Mesenchymal stem cell (in vitro differentiated cells and primary cell): ENCODE results near the gene ZBED1.

Source experiments
- DNase-seq: peaks from one replicate; pipeline ENCODE4 v3.0.0-alpha.2; 2013
- H2AFZ ChIP-seq: one replicate; pipeline ENCODE4 v1.6.1; 2013; ENCODE audit warnings: low read depth, mild to moderate bottlenecking, control low read depth, inconsistent platforms, low read length, moderate library complexity
- H2AK5ac ChIP-seq: 2 replicates; pipeline ENCODE4 v1.6.1; 2013; ENCODE audit warnings: low read length, moderate library complexity, mild to moderate bottlenecking, inconsistent platforms; ENCODE audit not compliant: severe bottlenecking
- H2BK120ac ChIP-seq: one replicate; pipeline ENCODE4 v1.6.1; 2013; ENCODE audit warnings: low read depth, mild to moderate bottlenecking, inconsistent platforms, low read length, moderate library complexity
- H2BK12ac ChIP-seq, 2 experiments: one replicate each; pipeline ENCODE4 v1.6.1; 2013; ENCODE audit warnings: inconsistent platforms in 2 of 2, low read length in 2 of 2, mild to moderate bottlenecking in 2 of 2, moderate library complexity in 2 of 2, control low read depth in 1 of 2
- H2BK15ac ChIP-seq: one replicate; pipeline ENCODE4 v1.6.1; 2013; ENCODE audit warnings: mild to moderate bottlenecking, low read depth, inconsistent platforms; ENCODE audit not compliant: poor library complexity, severe bottlenecking
- H2BK5ac ChIP-seq: 2 replicates; pipeline ENCODE4 v1.6.1; 2013; ENCODE audit warnings: low read depth, mild to moderate bottlenecking, low read length, control low read depth, inconsistent platforms; ENCODE audit not compliant: poor library complexity, severe bottlenecking
- H3K14ac ChIP-seq, 2 experiments: one replicate each; pipeline ENCODE4 v1.6.1; 2013; ENCODE audit warnings: inconsistent platforms in 2 of 2, low read length in 2 of 2, control low read depth in 1 of 2, mild to moderate bottlenecking in 1 of 2, moderate library complexity in 1 of 2
- H3K18ac ChIP-seq, 2 experiments: one replicate each; pipeline ENCODE4 v1.6.1; 2013; ENCODE audit warnings: inconsistent platforms in 2 of 2, low read length in 2 of 2, control low read depth in 1 of 2, low read depth in 1 of 2, mild to moderate bottlenecking in 1 of 2
- H3K23ac ChIP-seq, 2 experiments: one replicate each; pipeline ENCODE4 v1.6.1; 2013; ENCODE audit warnings: inconsistent platforms in 2 of 2, low read length in 2 of 2, mild to moderate bottlenecking in 2 of 2, moderate library complexity in 2 of 2, control low read depth in 1 of 2
- H3K27ac ChIP-seq: 2 replicates; pipeline ENCODE4 v1.5.1; 2013; ENCODE audit warnings: mild to moderate bottlenecking, moderate library complexity, low read length, control low read depth, inconsistent platforms; ENCODE audit not compliant: poor library complexity, severe bottlenecking
- H3K27me3 ChIP-seq, 2 experiments: 2 replicates each; pipeline versions ENCODE4 v1.6.1 to v1.7.0; 2013; ENCODE audit warnings: low read length in 2 of 2, mild to moderate bottlenecking in 2 of 2, moderate library complexity in 2 of 2, control low read depth in 1 of 2, inconsistent platforms in 1 of 2; ENCODE audit not compliant: control insufficient read depth in 1 of 2, insufficient read depth in 1 of 2
- H3K36me3 ChIP-seq, 2 experiments: 2 replicates each; pipeline versions ENCODE4 v1.6.1 to v1.7.0; 2013; ENCODE audit warnings: low read length in 2 of 2, control low read depth in 1 of 2, inconsistent platforms in 1 of 2, low read depth in 1 of 2, mild to moderate bottlenecking in 1 of 2; ENCODE audit not compliant: insufficient read depth in 2 of 2, control insufficient read depth in 1 of 2
- H3K4ac ChIP-seq, 2 experiments: one replicate each; pipeline ENCODE4 v1.6.1; 2013; ENCODE audit warnings: inconsistent platforms in 2 of 2, low read length in 2 of 2, mild to moderate bottlenecking in 2 of 2, moderate library complexity in 2 of 2, control low read depth in 1 of 2, low read depth in 1 of 2
- H3K4me1 ChIP-seq: 2 replicates; pipeline ENCODE4 v1.6.1; 2013; ENCODE audit warnings: low read depth, low read length, control low read depth; ENCODE audit not compliant: control insufficient read depth, insufficient read depth
- H3K4me2 ChIP-seq: 2 replicates; pipeline ENCODE4 v1.6.1; 2013; ENCODE audit warnings: low read length, mild to moderate bottlenecking, inconsistent platforms; ENCODE audit not compliant: poor library complexity, severe bottlenecking
- H3K4me3 ChIP-seq, 2 experiments: 2 replicates each; pipeline versions ENCODE4 v1.5.1 to v1.7.0; 2013; ENCODE audit warnings: low read length in 2 of 2, mild to moderate bottlenecking in 2 of 2, control low read depth in 1 of 2, low read depth in 1 of 2; ENCODE audit not compliant: insufficient read depth in 1 of 2
- H3K79me1 ChIP-seq: replicated peaks from 2 replicates; pipeline ENCODE4 v1.6.1; 2013; ENCODE audit warnings: mild to moderate bottlenecking, control low read depth, low read length, inconsistent platforms; ENCODE audit not compliant: poor library complexity, severe bottlenecking
- H3K9ac ChIP-seq: 2 replicates; pipeline ENCODE4 v1.7.0; 2013; ENCODE audit warnings: mild to moderate bottlenecking, low read length, moderate library complexity
- H3K9me3 ChIP-seq: 2 replicates; pipeline ENCODE4 v1.7.0; 2013; ENCODE audit warnings: mild to moderate bottlenecking, low read length; ENCODE audit not compliant: control insufficient read depth
- H4K8ac ChIP-seq: one replicate; pipeline ENCODE4 v1.6.1; 2013; ENCODE audit warnings: inconsistent platforms, mild to moderate bottlenecking, low read length, moderate library complexity
- H4K91ac ChIP-seq: one replicate; pipeline ENCODE4 v1.6.1; 2013; ENCODE audit warnings: mild to moderate bottlenecking, low read length, inconsistent platforms
- WGBS: methylation state at CpG from one replicate; pipeline ENCODE4 v1.1.7; 2013; ENCODE audit warnings: mixed read lengths; 5-methylcytosine and 5-hydroxymethylcytosine counted together

Gene ZBED1

DNA sequence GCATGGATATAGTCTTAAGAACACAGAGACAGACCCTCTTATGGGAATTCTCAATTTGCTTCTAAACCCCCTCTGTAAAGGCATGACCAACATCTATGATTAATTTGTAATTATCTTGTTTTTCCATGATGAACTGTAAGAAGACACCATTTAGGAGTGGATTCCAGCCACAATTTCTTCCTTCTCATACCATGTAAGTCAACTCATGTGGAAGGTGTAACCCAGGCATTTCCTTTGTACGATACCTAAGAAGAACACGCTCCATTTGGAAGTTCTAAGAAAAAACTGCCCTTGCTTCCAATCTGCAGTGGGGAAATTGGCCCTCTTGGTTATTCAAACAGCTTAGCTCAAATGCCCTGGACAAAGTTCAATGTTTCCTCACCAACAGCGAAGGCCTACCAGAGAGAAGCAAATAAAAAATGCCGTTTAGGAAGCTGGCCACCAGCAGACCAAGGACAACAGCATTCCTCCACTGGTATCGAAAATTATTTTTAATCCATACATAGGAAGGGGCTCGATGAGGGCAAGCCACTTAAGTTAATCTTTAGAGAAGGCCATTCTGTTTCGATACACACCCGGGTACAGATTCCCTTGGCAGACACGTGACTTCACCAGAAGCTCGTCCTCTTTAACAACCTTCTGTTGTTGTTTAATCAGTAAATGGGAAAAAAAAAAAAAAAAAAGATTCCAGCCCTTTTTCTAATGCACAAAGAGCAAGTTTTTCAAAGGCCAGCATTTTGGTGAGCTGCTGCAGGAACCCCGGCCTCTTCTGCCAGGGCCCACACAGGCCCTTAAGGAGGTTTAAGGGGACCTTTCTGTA lies 2.6 kb downstream of the ZBED1 start:
- Histone ChIP-seq H3K27ac (peak overlapping the region; percentile 69), H2BK120ac (no peak overlapping the region), H2BK12ac (no peak overlapping the region), H2AFZ (no peak overlapping the region), H4K8ac (no peak overlapping the region), H3K9me3 (no peaks in the 10 kb centered on the region), H3K4me2 (peak overlapping the region; percentile 55), H2BK15ac (no peak overlapping the region), H3K23ac (no peak overlapping the region), H3K79me1 (peaks cover 1% of the 10 kb centered on the region), H2AK5ac (no peak overlapping the region), H3K4ac (peak overlapping the region in 1 of 2 experiments; percentile 68), H4K91ac (no peak overlapping the region), H3K18ac (no peak overlapping the region), H3K4me1 (peaks cover 18% of the 10 kb centered on the region), H3K14ac (no peak overlapping the region), H3K9ac (peak overlapping the region; percentile 91), H2BK5ac (no peak overlapping the region), H3K4me3 (peak overlapping the region in 1 of 2 experiments; percentile 75), H3K36me3 (peaks cover 5 to 12% of the 10 kb centered on the region in 2 experiments), H3K27me3 (no peaks in the 10 kb centered on the region)
- 66% methylated on average over 9 of the region's 11 CpGs for WGBS
- peak; percentile 49 for DNase-seq

DNA sequence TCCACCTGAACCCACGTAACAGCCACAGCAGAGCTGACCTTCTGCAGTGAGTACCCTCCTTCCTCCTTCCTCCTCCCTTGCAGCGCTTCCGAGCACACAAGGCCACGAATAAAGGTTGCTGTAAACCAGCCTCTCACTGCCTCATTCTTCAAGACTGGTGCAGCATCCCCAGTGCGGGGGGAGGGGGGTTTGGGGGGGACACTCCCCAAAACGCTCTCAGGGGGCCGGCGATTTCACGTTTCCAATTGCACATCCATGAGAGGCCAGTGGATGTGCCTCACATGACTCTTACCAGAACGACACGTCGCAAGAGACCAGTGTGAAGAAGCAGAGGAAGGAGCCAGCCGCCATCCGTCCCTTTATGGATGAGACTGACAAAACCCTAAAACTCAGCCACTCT lies 5.2 kb downstream of the ZBED1 start:
- H3K9me3 ChIP-seq: no peaks in the 10 kb centered on the region
- no peak overlapping the region for H2BK15ac ChIP-seq
- no peak overlapping the region for H3K4me3 ChIP-seq
- no peak overlapping the region for H3K9ac ChIP-seq
- peaks cover 15% of the 10 kb centered on the region for H3K79me1 ChIP-seq
- peaks cover 11% of the 10 kb centered on the region for H3K4me1 ChIP-seq
- H2BK120ac ChIP-seq: no peak overlapping the region
- no peaks in the 10 kb centered on the region for H3K27me3 ChIP-seq
- H2AFZ ChIP-seq: no peak overlapping the region
- no peak overlapping the region for H3K14ac ChIP-seq
- WGBS: 95% methylated on average over 9 of the region's 14 CpGs
- H3K23ac ChIP-seq: no peak overlapping the region
- H3K27ac ChIP-seq: no peak overlapping the region
- no peak overlapping the region for H4K91ac ChIP-seq
- no peak overlapping the region for H2BK5ac ChIP-seq
- no peak overlapping the region for H4K8ac ChIP-seq
- H3K36me3 ChIP-seq: peaks cover 12 to 19% of the 10 kb centered on the region in 2 experiments
- H2BK12ac ChIP-seq: no peak overlapping the region
- no peak for DNase-seq
- no peak overlapping the region for H3K18ac ChIP-seq
- no peak overlapping the region for H2AK5ac ChIP-seq
- H3K4ac ChIP-seq: no peak overlapping the region
- H3K4me2 ChIP-seq: no peak overlapping the region

GRCh38 chrX:2492531-2493218 lies 8.1 kb downstream of the ZBED1 start:
- H3K4me2 ChIP-seq: no peak overlapping the region
- H3K4ac ChIP-seq: no peak overlapping the region
- H2BK120ac ChIP-seq: no peak overlapping the region
- no peak overlapping the region for H3K18ac ChIP-seq
- H2BK5ac ChIP-seq: no peak overlapping the region
- no peak overlapping the region for H4K8ac ChIP-seq
- WGBS: 97% methylated on average over 22 of the region's 22 CpGs
- no peak overlapping the region for H2BK15ac ChIP-seq
- DNase-seq: no peak
- no peak overlapping the region for H3K4me3 ChIP-seq
- no peak overlapping the region for H2AK5ac ChIP-seq
- H3K9me3 ChIP-seq: no peaks in the 10 kb centered on the region
- H4K91ac ChIP-seq: no peak overlapping the region
- H3K4me1 ChIP-seq: peaks cover 12% of the 10 kb centered on the region
- H2AFZ ChIP-seq: no peak overlapping the region
- H3K14ac ChIP-seq: no peak overlapping the region
- no peak overlapping the region for H3K23ac ChIP-seq
- H3K27me3 ChIP-seq: no peaks in the 10 kb centered on the region
- H3K9ac ChIP-seq: no peak overlapping the region
- H3K27ac ChIP-seq: no peak overlapping the region
- no peak overlapping the region for H2BK12ac ChIP-seq
- peaks cover 41 to 48% of the 10 kb centered on the region in 2 experiments for H3K36me3 ChIP-seq
- peaks cover 42% of the 10 kb centered on the region for H3K79me1 ChIP-seq

DNA sequence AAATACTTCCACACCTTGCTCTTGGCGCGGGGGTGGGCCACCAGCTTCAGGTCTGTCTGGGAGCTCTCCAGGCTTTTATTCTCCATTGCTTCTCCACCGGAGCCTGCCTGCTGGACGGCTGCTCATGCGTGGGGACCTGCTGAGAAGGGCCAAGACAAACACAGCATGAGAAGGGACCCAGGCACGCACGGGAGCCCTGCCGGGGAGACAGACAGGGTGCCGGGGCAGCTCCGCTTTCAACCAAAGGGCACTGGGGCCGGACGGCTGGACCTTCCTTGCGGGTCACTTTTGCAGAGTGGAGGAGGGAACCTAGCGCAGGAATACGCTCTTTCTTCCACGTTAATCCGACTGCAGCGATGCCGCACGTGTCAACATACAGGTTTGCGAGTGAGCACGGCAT lies 10.1 kb downstream of the ZBED1 start:
- Histone ChIP-seq H3K36me3 (peaks cover 53 to 56% of the 10 kb centered on the region in 2 experiments), H2BK5ac (no peak overlapping the region), H4K91ac (no peak overlapping the region), H2AFZ (no peak overlapping the region), H4K8ac (no peak overlapping the region), H3K9me3 (no peaks in the 10 kb centered on the region), H3K27me3 (no peaks in the 10 kb centered on the region), H3K27ac (no peak overlapping the region), H3K18ac (no peak overlapping the region), H3K23ac (no peak overlapping the region), H2BK12ac (no peak overlapping the region), H2BK120ac (no peak overlapping the region), H2BK15ac (no peak overlapping the region), H2AK5ac (no peak overlapping the region), H3K9ac (no peak overlapping the region), H3K14ac (no peak overlapping the region), H3K4me2 (no peak overlapping the region), H3K79me1 (peaks cover 54% of the 10 kb centered on the region), H3K4me3 (no peak overlapping the region), H3K4me1 (peaks cover 12% of the 10 kb centered on the region), H3K4ac (no peak overlapping the region)
- WGBS: 98% methylated on average over 22 of the region's 22 CpGs
- DNase-seq: no peak
